HUES6 (cell line): ENCODE measurements around the gene CALHM1.

Source experiments
- H3K27ac ChIP-seq: 2 replicates; pipeline ENCODE4 v1.7.0; 2013; ENCODE audit warnings: low read depth, mild to moderate bottlenecking, low read length, inconsistent platforms
- H3K27me3 ChIP-seq: 2 replicates; pipeline ENCODE4 v1.6.1; 2013; ENCODE audit warnings: low read length; ENCODE audit not compliant: control insufficient read depth, insufficient read depth
- H3K36me3 ChIP-seq: 2 replicates; pipeline ENCODE4 v1.6.1; 2013; ENCODE audit warnings: low read length; ENCODE audit not compliant: control insufficient read depth, insufficient read depth
- H3K4me1 ChIP-seq: 2 replicates; pipeline ENCODE4 v1.6.1; 2013; ENCODE audit warnings: low read length; ENCODE audit not compliant: control insufficient read depth, insufficient read depth
- H3K4me3 ChIP-seq: 2 replicates; pipeline ENCODE4 v1.5.1; 2013; ENCODE audit warnings: low read depth, low read length
- H3K9ac ChIP-seq: one replicate; pipeline ENCODE4 v1.6.1; 2013; ENCODE audit warnings: mild to moderate bottlenecking, low read length
- H3K9me3 ChIP-seq: 2 replicates; pipeline ENCODE4 v1.6.1; 2013; ENCODE audit warnings: low read depth, low read length; ENCODE audit not compliant: control insufficient read depth, insufficient read depth

Gene CALHM1

GRCh38 chr10:103444478-103444877 is 14.2 kb downstream of the CALHM1 start:
- H3K4me3 ChIP-seq: no peak overlapping the region
- no peaks in the 10 kb centered on the region for H3K9me3 ChIP-seq
- H3K27ac ChIP-seq: no peak overlapping the region
- peaks cover 93% of the 10 kb centered on the region for H3K36me3 ChIP-seq
- H3K9ac ChIP-seq: no peak overlapping the region
- no peaks in the 10 kb centered on the region for H3K27me3 ChIP-seq
- H3K4me1 ChIP-seq: no peaks in the 10 kb centered on the region

- Histone ChIP-seq H3K4me1 (no peaks in the 10 kb centered on the region), H3K27ac (no peak overlapping the region), H3K4me3 (no peak overlapping the region), H3K36me3 (peaks cover 93% of the 10 kb centered on the region), H3K27me3 (no peaks in the 10 kb centered on the region), H3K9me3 (no peaks in the 10 kb centered on the region), H3K9ac (no peak overlapping the region)
These were observed 15.1 kb downstream of the CALHM1 start for GRCh38 chr10:103443475-103444185.

GRCh38 chr10:103442031-103442461 is 16.7 kb downstream of the CALHM1 start:
- H3K27me3 ChIP-seq: no peaks in the 10 kb centered on the region
- H3K9ac ChIP-seq: no peak overlapping the region
- H3K9me3 ChIP-seq: no peaks in the 10 kb centered on the region
- no peak overlapping the region for H3K27ac ChIP-seq
- no peak overlapping the region for H3K4me3 ChIP-seq
- no peaks in the 10 kb centered on the region for H3K4me1 ChIP-seq
- H3K36me3 ChIP-seq: peaks cover 97% of the 10 kb centered on the region

GRCh38 chr10:103441611-103442010 is 17.1 kb downstream of the CALHM1 start:
- H3K9me3 ChIP-seq: no peaks in the 10 kb centered on the region
- no peaks in the 10 kb centered on the region for H3K4me1 ChIP-seq
- H3K9ac ChIP-seq: no peak overlapping the region
- no peaks in the 10 kb centered on the region for H3K27me3 ChIP-seq
- H3K27ac ChIP-seq: no peak overlapping the region
- no peak overlapping the region for H3K4me3 ChIP-seq
- H3K36me3 ChIP-seq: peaks cover 97% of the 10 kb centered on the region

- no peaks in the 10 kb centered on the region for H3K4me1 ChIP-seq
- no peaks in the 10 kb centered on the region for H3K9me3 ChIP-seq
- no peak overlapping the region for H3K27ac ChIP-seq
- H3K9ac ChIP-seq: no peak overlapping the region
- no peak overlapping the region for H3K4me3 ChIP-seq
- no peaks in the 10 kb centered on the region for H3K27me3 ChIP-seq
- peaks cover 97% of the 10 kb centered on the region for H3K36me3 ChIP-seq
These were observed 17.5 kb downstream of the CALHM1 start for GRCh38 chr10:103441206-103441605.

GRCh38 chr10:103440416-103440815 is 18.3 kb downstream of the CALHM1 start:
- peaks cover 96% of the 10 kb centered on the region for H3K36me3 ChIP-seq
- no peaks in the 10 kb centered on the region for H3K27me3 ChIP-seq
- no peak overlapping the region for H3K4me3 ChIP-seq
- no peaks in the 10 kb centered on the region for H3K9me3 ChIP-seq
- no peak overlapping the region for H3K9ac ChIP-seq
- no peaks in the 10 kb centered on the region for H3K4me1 ChIP-seq
- H3K27ac ChIP-seq: no peak overlapping the region

- H3K27me3 ChIP-seq: no peaks in the 10 kb centered on the region
- H3K9ac ChIP-seq: no peak overlapping the region
- no peaks in the 10 kb centered on the region for H3K4me1 ChIP-seq
- H3K27ac ChIP-seq: no peak overlapping the region
- no peaks in the 10 kb centered on the region for H3K9me3 ChIP-seq
- H3K36me3 ChIP-seq: peaks cover 94% of the 10 kb centered on the region
- no peak overlapping the region for H3K4me3 ChIP-seq
These were observed 18.9 kb downstream of the CALHM1 start for GRCh38 chr10:103439776-103440175.

GRCh38 chr10:103433858-103434257 is 24.8 kb downstream of the CALHM1 start:
- H3K36me3 ChIP-seq: peaks cover 90% of the 10 kb centered on the region
- no peak overlapping the region for H3K27ac ChIP-seq
- no peaks in the 10 kb centered on the region for H3K9me3 ChIP-seq
- H3K27me3 ChIP-seq: no peaks in the 10 kb centered on the region
- H3K4me3 ChIP-seq: no peak overlapping the region
- H3K9ac ChIP-seq: no peak overlapping the region
- no peaks in the 10 kb centered on the region for H3K4me1 ChIP-seq

GRCh38 chr10:103431902-103432301 is 26.8 kb downstream of the CALHM1 start:
- Histone ChIP-seq H3K36me3 (peaks cover 92% of the 10 kb centered on the region), H3K4me1 (no peaks in the 10 kb centered on the region), H3K4me3 (no peak overlapping the region), H3K27ac (no peak overlapping the region), H3K27me3 (no peaks in the 10 kb centered on the region), H3K9me3 (no peaks in the 10 kb centered on the region), H3K9ac (no peak overlapping the region)

- H3K9ac ChIP-seq: no peak overlapping the region
- no peaks in the 10 kb centered on the region for H3K9me3 ChIP-seq
- H3K4me1 ChIP-seq: no peaks in the 10 kb centered on the region
- no peaks in the 10 kb centered on the region for H3K27me3 ChIP-seq
- peaks cover 93% of the 10 kb centered on the region for H3K36me3 ChIP-seq
- H3K27ac ChIP-seq: no peak overlapping the region
- H3K4me3 ChIP-seq: no peak overlapping the region
These were observed 29.1 kb downstream of the CALHM1 start for GRCh38 chr10:103429647-103430046.

GRCh38 chr10:103428989-103429643 is 29.6 kb downstream of the CALHM1 start:
- Histone ChIP-seq H3K27ac (no peak overlapping the region), H3K36me3 (peaks cover 93% of the 10 kb centered on the region), H3K9ac (no peak overlapping the region)

More at GRCh38 chr10:103428989-103429643, 29.6 kb downstream of the CALHM1 start:
- Histone ChIP-seq H3K27me3 (no peaks in the 10 kb centered on the region), H3K4me1 (no peaks in the 10 kb centered on the region), H3K9me3 (no peaks in the 10 kb centered on the region), H3K4me3 (no peak overlapping the region)
